HG02571 (cell line): ENCODE data around the gene CREB1.

Experiments
- ATAC-seq: cut with Tn5 transposase; IDR thresholded peaks from one replicate; pipeline ENCODE4 v1.9.1; 2021; ENCODE audit warnings: mild to moderate bottlenecking, moderate library complexity; ENCODE audit not compliant: unreplicated experiment

The CREB1 gene

GRCh38 chr2:207503234-207503633 lies 26.5 kb upstream of the CREB1 start:
- ATAC-seq, result peak; percentile 56

- ATAC-seq, result no peak
Observed at GRCh38 chr2:207504513-207505170, 25.1 kb upstream of the CREB1 start.

GRCh38 chr2:207505171-207505570 lies 24.6 kb upstream of the CREB1 start:
- ATAC-seq, result peak; percentile 53

- ATAC-seq, result no peak
Observed at GRCh38 chr2:207505728-207506127, 24.0 kb upstream of the CREB1 start.

GRCh38 chr2:207506426-207506825 lies 23.3 kb upstream of the CREB1 start:
- no peak for ATAC-seq

GRCh38 chr2:207510148-207510547 lies 19.6 kb upstream of the CREB1 start:
- no peak for ATAC-seq

- no peak for ATAC-seq
Observed at GRCh38 chr2:207511851-207512250, 17.9 kb upstream of the CREB1 start.

- ATAC-seq, result no peak
Observed at GRCh38 chr2:207512356-207512755, 17.4 kb upstream of the CREB1 start.

- no peak for ATAC-seq
Observed at GRCh38 chr2:207513551-207514257, 16.1 kb upstream of the CREB1 start.

GRCh38 chr2:207514451-207514850 lies 15.3 kb upstream of the CREB1 start:
- no peak for ATAC-seq

GRCh38 chr2:207515671-207516070 lies 14.1 kb upstream of the CREB1 start:
- ATAC-seq, result no peak

- no peak for ATAC-seq
Observed at GRCh38 chr2:207516206-207516605, 13.6 kb upstream of the CREB1 start.

- ATAC-seq, result no peak
Observed at GRCh38 chr2:207523005-207523404, 6.8 kb upstream of the CREB1 start.

GRCh38 chr2:207525296-207525695 lies 4.5 kb upstream of the CREB1 start:
- no peak for ATAC-seq

GRCh38 chr2:207528980-207529329 lies 807 bp upstream of the CREB1 start:
- peak; percentile 4 for ATAC-seq

GRCh38 chr2:207530160-207531031 lies 634 bp downstream of the CREB1 start:
- peak; percentile 12 for ATAC-seq

GRCh38 chr2:207531032-207531952 lies 1.5 kb downstream of the CREB1 start:
- ATAC-seq, result no peak

GRCh38 chr2:207532676-207533075 lies 2.9 kb downstream of the CREB1 start:
- no peak for ATAC-seq

- ATAC-seq, result no peak
Observed at GRCh38 chr2:207533461-207534008, 3.8 kb downstream of the CREB1 start.

GRCh38 chr2:207534417-207534816 lies 4.7 kb downstream of the CREB1 start:
- no peak for ATAC-seq
